Retina (tissue), 1 donor: ENCODE measurements around the gene CMBL.
"Not testable (repeated sequence)": the region's sequence is repeated elsewhere in the genome, so short reads cannot be mapped to it uniquely, and the experiment has no call there.

Experiments used
- DNase-seq: peaks from one replicate; pipeline ENCODE4 v3.0.0-alpha.2; 2016

CMBL gene

DNA sequence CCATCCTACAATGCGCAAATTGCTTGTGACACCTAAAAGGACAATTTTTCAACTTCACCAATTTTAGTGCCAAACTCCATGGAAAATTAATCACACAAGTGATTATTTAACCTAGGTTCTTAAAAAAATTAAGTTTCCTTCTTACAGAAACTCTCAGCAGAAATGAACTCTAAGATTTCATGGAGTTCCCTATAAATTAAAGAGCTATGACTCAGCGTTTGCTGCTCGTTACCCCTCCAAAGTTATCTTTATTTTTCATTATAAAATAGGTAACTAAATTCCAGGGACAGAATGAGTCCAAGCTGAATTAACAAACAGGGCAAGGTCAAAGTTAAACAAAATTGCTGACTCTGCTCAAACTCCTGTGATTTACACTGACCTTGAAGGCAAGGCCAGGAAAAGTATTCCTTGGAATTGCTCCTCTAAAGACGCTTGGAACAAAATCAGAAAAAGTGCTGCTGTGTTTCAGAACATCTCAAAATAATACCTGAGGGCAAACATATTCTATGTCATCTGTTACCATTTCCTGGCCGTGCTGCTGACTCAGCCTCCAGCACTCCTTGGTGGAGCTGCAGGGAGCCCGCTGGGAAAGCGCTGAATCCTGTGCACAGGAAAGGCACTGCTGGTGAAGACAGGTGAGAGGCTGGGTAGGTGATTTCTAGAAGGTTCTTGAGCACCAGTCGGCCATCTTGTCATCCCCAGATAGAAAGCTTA lies 2.5 kb upstream of the CMBL start:
- no peak for DNase-seq

DNA sequence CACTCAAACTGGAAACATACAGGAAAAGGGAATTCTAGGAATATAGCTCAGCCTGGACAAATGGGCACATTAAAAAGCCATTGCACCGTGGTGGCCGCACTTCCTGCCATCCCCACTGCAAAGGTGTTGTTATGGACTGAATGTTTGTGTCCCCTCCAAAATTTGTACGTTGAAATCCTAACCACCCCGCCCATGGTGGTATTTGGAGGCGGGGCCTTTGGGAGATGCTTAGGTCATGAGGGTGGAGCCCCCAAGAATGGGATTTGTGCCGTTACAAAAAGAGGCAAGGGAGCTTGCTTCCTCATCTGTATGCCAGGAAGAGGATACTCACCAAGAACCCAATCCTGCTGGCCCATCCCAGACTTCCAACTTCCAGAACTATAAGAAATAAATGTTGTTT lies 1.1 kb upstream of the CMBL start:
- no peak for DNase-seq

DNA sequence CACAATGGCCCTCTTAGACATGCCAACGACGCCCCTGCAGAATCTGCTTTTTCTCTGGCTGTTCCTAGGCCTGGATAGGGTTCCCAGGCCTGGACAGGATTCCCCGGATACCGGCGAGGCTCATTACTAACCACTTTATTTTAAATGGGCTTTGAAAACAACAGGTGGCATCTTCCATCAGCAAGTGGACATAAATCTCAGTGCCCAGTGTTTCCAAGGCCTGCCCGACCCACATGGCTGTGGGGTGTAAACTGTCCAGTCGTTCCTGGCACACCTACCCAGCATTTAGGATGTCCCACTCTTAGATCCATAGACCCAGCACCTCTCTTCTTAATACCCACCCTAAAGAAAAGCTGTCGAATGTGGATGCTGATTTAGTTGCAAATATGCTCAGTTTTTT lies 896 bp downstream of the CMBL start:
- peak; percentile 25 for DNase-seq

DNA sequence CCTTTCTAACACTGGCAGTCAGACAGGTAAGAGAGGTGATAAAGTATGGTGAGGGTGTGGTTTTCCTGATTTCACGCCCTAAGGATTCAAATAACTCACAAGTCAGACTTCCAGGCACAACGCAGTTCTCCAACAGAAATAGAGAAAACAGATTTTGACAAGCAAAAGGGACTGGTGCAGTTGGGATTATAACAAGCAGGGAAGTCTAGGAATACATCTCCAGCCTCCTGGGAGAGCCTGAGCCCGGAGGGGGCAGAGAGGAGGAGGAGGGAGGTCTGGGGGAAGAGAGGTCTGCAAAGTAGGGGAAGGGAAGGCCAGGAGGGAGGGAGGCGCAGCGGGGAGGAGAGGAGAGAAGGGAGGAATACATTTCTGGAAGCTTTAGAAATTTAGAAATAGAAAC lies 1.6 kb downstream of the CMBL start:
- no peak for DNase-seq

DNA sequence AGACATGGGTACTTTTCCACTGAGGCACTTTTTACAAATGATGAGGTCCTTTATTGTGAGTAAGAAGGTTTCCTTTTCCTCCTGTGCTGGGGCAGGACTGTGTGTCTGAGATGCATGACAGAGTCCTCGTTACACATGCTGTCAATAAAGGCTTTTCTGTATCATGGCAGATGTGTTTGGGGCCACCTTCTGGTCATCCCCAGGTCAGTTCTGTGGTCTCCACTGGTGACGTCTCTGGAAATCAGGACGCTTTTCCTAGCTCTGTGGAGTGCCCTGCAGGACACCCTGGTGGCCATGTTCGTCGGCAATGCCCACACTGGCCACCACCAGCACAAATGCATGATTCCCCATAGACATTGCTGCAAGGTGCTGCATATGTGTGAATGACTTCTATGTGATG lies 2.8 kb downstream of the CMBL start:
- no peak for DNase-seq

DNA sequence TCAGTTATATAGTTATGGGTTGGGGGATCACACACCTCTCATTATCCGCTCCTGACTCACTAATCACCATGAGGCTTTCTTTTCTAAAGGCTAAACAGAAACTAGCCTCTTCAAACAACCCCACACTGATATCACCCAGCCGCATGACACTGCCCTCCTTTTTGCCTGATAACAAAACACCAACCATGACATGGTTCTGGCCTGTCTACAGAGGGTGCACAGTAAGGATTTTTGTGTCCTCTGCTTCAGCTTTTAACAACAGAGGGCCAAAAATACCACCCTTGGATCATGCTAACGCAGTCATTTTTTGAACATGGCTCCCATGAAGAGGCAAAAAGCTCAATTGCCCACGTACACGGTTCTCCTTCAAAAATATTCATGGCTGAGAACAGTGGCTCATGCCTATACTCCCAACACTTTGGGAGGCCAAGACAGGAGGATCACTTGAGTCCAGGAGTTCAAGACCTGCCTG lies 4.0 kb downstream of the CMBL start:
- DNase-seq: no peak

DNA sequence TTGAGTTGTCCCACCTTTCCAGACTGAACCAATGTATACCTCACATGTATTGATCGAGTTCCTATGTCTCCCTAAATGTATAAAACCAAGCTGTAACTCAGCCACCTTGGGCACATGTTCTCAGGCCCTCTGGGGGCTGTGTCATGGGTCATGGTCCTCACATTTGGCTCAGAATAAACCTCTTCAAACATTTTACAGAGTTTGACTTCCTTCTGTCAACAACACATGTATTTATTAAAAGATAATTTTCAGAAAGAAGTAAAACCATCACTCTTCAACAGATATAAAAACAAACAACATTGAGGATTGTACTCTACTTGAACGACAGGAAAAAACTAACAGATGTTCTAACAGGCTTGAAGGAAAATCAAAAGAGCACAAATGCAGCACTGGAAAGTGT lies 4.5 kb downstream of the CMBL start:
- no peak for DNase-seq

DNA sequence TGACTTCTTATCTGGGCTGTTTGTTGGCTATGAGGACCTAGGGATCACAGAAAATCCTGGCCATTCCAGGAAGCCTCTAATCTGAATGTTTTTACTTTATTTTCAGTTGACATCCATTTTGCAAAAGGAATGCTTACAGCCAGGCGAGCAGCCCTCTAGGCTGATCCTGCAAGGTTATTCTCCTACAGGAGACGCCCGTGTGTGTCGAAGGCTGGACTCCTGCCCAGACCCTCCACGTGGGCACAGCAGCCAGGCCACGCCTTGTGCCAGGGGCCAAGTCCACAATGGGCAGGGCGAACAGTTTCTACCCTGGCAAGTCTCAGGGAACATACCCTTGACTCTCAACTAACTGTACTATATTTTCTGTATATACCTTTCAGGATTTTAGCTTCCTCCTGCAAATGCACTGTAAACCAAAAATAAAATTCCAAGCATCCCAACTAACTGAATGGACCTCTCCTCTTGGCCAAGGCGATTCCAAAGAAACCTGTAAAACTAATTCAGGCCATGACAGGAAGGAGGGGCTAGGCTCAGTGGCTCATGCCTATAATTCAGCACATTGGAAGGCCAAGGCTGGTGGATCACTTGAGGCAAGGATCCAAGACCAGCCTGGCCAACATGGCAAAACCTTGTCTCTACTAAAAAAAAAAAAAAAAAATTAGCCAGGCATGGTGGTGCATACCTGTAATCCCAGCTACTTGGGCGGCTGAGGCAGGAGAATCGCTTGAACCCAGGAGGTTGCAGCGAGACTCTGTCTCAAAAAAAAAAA lies 5.7 kb downstream of the CMBL start:
- no peak for DNase-seq

DNA sequence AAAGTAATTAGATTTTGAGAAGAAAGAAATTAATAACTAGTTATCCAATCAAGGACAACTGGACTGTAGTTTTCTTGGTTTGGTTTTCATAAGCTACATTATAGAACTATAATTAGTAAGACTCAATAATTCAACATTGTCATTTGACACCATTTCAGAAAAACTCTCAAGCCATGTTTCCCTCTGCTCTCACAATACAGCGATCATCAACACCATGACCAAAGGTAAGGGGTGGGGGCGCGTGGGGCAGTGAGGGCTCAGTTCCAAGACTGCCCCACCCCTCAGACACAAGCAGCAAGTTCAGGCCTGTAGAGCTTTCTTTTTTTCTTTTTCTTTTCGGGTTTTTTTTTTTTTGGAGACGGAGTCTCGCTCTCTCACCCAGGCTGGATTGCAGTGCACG lies 6.4 kb downstream of the CMBL start:
- DNase-seq: no peak

DNA sequence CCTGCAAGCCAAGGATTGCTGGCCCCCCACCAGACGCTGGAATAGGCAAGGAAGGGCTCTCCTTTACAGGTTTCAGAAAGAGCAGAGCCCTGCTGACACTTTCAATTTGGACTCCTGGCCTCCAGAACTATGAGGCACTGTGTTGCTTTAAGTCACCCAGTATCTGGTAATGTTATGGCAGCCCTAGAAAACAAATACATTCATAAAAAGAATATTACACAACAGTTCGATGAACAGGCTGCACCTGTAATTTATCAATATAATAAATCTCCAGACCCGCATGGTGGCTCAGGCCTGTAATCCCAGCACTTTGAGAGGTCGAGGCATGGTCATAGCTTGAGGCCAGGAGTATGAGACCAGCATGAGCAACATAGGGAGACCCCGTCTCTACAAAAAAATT lies 7.5 kb downstream of the CMBL start:
- DNase-seq: no peak

DNA sequence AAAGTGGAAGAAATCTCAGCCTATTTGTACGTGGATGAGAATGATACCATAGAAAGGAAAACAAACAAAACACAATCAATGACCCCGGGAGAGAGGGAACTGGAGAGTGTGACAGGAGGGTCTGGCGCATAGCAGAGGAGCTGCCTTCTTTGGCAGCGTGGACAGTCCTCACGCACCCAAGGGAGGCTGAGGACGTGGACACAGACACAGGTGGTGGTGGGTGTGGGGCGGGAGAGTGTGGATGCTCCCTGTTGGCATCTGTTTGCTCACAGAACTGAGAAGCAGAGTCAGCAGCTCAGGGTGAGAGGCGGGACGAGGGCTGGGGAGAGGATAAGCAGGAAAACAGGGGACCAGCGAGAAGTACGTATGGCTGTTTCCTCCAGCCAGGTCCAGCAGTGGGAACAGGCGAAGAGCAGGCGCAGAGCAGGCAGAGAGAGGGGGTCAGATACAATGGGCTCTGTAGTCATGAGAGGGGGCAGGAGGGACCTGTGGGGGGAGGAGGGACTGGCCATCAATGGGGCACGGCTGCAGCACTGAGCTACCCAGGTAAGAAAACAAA lies 10.0 kb downstream of the CMBL start:
- no peak for DNase-seq

DNA sequence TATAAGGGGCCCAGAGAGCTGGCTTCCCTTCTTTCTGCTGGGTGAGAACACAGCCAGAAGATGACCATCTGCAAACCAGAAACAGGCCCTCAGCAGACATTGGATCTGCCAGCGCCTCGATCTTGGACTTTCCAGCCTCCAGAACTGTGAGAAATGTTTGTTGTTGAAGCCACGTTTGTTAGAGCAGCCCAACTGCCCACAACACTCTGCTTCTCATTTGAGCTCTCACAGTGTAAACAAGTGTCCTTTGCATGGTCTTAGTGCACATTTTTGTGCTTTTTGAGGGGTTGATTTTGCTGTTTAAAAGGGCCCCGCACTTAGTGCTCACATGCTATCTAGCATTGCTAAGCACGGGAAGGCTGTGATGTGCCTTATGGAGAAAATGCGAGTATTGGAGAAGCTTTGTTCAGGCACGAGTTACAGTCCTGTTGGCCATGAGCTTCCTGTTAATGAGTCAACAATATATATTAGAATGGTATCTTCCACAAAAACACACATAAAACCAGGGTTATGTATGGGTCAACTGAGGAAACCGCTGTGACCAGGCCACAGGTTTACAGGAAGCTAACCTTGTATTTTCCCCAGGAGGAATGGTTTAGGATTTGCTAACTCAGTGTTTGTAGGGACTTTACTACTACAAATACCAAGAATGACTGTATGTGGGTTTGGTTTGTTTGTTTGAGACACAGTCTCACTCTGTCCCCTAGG lies 11.9 kb downstream of the CMBL start:
- DNase-seq: no peak

DNA sequence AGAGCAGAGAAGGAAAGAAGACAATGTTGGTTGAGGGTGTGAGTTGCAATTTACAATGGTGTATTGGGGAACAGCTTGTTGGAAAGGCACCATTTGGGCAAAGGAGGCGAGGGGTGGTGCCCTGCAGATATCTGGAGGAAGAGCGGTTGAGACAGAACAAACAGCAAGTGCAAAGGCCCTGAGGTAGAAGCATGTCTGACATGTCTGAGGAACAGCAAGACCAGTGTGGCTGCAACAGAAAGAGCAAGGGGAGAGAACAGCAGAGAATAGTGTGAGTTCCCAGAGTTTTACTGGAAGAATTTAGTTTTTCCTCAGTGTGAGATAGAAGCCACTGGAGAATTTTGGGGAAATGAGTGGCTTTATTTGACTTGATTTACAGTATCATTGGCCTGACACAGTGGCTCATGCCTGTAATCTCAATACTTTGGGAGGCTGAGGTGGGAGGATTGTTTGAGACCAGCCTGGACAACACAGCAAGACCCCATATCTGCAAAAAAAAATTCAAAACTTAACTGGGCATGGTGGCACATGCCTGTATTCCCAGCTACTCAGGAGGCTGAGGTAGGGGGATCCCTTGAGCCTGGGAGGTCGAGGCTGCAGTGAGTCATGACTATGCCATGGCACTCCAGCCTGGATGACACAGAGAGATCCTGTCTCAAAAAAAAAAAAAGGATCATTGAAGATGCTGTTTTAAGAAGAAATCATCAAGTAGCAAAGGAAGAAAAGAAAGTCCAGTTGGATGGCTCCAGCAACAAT lies 13.6 kb downstream of the CMBL start:
- no peak for DNase-seq

DNA sequence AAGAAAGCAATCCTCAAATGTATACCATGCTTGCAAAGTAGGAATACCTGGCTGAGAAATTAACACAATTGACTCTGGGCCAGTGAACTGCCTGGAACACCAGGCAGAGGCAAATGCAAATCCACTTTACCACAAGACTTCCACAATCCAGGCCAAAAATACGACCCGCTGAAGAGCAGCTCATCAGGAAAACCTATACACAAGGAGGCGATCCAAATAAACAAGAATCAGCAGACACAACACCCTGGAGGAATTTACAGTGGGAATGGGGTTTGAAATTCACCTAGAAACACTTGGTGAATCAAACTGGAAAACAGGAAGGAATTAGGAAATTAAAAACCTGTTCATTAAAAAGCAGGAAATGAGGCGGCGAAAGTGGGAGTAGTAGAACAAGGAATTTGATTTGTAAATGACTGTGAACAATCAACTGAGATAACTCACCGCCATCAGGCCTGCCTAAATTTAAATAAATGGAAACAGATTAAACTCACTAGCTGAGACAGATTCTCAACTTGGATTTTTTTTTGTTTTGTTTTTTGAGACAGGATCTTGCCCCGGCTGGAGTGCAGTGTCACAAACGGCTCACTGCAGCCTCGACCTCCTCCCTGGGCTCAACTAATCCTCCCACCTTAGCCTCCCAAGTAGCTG lies 15.9 kb downstream of the CMBL start:
- DNase-seq: no peak

DNA sequence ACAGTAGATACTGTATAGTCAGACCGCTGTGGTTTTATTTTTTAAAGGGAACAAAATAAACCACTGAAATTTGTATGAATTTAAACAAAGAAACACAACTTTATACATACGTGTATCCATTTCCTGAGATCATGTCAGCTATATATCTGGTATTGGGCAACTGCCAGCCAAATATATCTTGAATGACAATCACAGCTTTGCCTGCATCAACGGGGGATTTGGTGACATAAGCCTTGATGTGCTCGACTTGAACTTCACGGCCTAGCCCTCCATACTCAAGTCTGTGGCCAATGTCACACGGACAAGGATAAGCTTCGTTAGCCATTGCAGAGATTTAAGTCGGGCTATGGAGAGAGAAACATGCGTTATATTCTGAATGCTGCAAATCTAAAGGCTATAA lies 17.3 kb downstream of the CMBL start:
- DNase-seq: no peak

DNA sequence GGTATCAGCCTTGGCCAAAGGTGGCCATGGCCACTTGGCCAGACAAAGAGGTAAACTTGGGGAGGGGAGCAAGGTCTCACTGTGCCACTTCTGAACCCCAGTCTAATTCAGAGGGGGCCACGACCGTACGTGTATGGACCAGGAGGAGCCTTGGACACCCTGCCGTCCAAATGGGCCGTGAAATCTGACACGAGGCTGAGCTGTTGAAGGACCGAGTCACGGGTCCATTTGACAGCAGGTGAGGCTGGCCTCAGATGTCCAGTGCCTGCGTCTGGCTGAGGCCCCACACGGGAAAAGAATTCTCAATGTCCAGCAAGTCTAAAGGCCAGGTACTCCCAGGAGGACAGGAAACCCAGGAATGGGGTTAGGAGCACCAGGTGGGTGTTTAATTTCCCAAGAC lies 17.7 kb downstream of the CMBL start:
- no peak for DNase-seq

DNA sequence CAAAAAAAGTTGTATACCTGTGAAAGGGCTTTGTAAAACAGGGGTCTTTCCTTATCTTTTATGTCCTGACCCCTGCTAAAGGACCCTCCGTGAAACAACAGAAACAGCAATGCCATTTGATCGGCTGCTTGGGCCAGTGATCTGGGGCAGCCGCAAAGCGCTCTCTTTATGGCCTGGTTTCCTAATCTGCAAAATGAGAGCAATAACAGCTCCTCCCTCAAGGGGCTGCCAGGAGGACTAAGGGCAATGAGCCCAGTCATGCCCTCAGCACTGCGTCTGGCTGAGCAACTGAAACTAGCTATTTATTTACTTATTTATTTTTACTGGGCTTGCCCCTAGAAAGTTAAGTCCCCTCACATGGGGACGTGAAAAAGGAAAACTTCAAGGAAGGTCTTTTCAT lies 18.3 kb downstream of the CMBL start:
- no peak for DNase-seq

DNA sequence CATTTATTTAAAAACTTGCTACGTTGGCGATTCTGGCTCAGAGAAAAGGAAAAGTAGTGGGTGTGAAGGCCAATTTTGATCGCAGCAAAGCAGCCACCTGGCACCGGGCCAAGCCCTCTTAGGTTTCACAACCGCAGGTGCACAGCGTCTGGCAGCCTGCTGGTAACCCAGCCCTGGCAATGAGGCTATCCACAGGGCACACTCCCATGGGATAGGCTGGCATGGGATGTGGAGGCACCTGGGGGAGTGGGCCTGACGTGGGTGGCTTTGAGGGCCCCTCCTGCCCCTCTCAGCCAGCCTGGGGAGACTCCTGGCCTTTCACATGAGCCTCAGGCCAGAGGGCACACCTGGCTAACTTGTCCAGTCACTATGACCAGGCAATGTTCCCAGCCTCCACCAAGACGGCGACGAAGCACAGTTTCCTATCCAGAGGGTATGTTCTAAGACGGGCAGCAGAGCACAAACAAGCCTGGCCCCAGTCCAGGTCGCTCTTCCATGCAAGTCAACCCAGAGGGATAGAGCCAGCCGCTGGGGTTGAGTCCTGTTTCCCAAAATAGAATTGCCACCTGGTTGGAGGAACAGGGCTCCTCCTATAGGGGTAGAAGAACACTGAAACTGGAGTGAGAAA lies 19.0 kb downstream of the CMBL start:
- no peak for DNase-seq

DNA sequence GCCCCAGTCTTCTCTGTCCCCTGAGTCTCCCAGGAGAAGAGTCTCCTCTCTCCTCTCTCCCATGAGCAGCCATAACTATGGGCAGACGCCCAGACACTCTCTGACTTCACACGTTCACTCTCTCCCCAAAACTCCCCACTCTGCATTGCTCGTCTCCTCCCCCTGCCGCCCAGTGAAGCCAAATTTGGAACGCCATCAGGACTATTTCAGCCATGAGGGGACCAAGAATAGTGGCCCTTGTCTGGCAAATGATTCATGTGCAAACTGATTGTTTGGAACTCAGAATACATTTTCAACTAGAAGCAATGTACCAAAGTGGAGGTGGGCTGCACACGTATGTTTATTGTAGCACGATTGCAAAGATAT lies 20.9 kb downstream of the CMBL start:
- no peak for DNase-seq

DNA sequence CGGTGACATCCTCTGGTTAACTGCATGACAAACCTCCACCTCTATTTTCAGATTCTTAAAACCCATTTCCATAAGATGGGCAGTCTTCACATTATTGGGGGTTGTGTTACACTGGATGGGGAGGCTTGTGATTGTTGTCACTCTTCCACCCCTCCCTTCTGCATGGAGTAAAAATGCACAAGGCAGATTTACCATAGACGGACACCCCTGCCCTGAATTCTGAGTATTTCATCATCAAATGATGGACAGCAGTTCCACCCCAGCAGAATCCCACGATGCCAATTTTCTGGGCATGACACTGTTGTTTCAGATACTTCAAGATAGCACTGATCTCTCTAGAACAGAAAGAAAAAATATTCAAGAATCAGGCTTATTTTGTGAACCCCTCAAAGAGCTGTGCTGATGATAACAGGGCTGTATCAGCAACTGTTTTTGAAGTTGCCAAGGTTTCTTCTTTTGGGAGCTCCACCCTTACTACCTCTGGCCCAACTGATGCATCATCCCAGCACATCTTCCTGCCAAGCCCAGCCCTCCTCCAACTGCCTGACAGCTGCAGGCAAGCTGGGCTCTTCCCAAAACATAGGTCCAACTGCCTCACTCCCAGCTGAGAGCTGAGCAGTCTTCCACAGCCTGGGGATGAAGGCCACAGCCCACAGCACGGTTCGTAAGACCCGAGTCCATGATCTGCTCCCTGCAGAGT lies 21.4 kb downstream of the CMBL start:
- no peak for DNase-seq

DNA sequence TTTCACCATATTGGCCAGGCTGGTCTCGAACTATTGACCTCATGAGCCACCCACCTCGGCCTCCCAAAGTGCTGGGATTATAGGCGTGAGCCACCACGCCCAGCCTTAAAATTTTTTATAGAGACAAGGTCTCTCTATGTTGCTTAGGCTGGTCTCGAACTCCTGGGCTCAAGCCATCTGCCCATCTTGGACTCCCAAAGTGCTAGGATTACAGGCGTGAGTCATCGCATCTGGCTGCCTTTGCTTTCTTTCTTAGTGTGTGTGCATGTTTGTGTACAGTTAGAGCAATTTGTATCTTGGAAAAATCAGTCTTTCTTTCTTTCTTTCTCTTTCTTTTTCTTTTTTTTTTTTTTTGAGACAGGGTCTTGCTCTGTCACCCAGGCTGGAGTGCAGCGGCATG lies 22.3 kb downstream of the CMBL start:
- DNase-seq: not testable (repeated sequence)
